Upper lobe of left lung (tissue), 6 donors: ENCODE measurements around the gene SYN1. TPM values are rescaled to one million over a fixed set of nuclear protein-coding genes. Genes with fewer than 3 reads are reported as not detected.

Experiments used
- ATAC-seq, 2 donors: fragments of 200-7000 bp; cut with Tn5 transposase; one replicate each; pipeline ENCODE4 v1.9.1; 2022; ENCODE audit warnings: mild to moderate bottlenecking in 2 of 2, moderate library complexity in 2 of 2; ENCODE audit not compliant: low FRiP score in 2 of 2
- DNase-seq, 2 donors: peaks; one replicate each; pipeline ENCODE4 v3.0.0-alpha.2; 2019 to 2020
- H3K27ac ChIP-seq, 4 donors: fragments of 200-600 bp; sonication (generic); one replicate each; pipeline ENCODE4 v1.5.1; 2016 to 2019
- H3K27me3 ChIP-seq, 4 donors: fragments of 200-600 bp; sonication (generic); one replicate each; pipeline ENCODE4 v1.5.1; 2017 to 2019
- H3K36me3 ChIP-seq, 4 donors: fragments of 200-600 bp; sonication (generic); one replicate each; pipeline ENCODE4 v1.5.1; 2016 to 2019
- H3K4me1 ChIP-seq, 4 donors: fragments of 200-600 bp; sonication (generic); one replicate each; pipeline ENCODE4 v1.5.1; 2018 to 2019
- H3K4me3 ChIP-seq, 4 donors: fragments of 200-600 bp; sonication (generic); one replicate each; pipeline ENCODE4 v1.5.1; 2017 to 2019; ENCODE audit warnings: mild to moderate bottlenecking in 2 of 4, moderate library complexity in 1 of 4
- H3K9me3 ChIP-seq, 4 donors: fragments of 200-600 bp; sonication (generic); one replicate each; pipeline ENCODE4 v1.5.1; 2018 to 2019
- EP300 ChIP-seq, 4 donors: sonication (generic); formaldehyde crosslinking; IDR thresholded peaks; one replicate each; pipeline ENCODE4 v1.5.1; 2017; ENCODE audit warnings: antibody characterized with exemption in 4 of 4, control low read depth in 2 of 4
- POLR2A ChIP-seq, 4 donors: fragments of 450-650 bp; IDR thresholded peaks; one replicate each; pipeline ENCODE4 v1.5.1; 2016 to 2017; ENCODE audit warnings: antibody characterized with exemption in 4 of 4, mild to moderate bottlenecking in 2 of 4
- POLR2AphosphoS5 ChIP-seq, 2 donors: sonication (generic); formaldehyde crosslinking; IDR thresholded peaks; one replicate each; pipeline ENCODE4 v1.5.1; 2017; ENCODE audit warnings: antibody characterized with exemption in 2 of 2
- WGBS, 2 donors: methylation state at CpG; one replicate each; pipeline ENCODE4 v1.1.5; 2017 to 2018; 5-methylcytosine and 5-hydroxymethylcytosine counted together
- total RNA-seq, 6 donors: library from RNA; depleted of rRNA in 4 of 6; stranded (reverse); fragments of >200 nt in 4 of 6; gene quantifications; one replicate each; pipeline versions ENCODE4 v1.1.0 to v1.2.1, GENCODE V29; 2016 to 2021
- TF ChIP-seq, protein P1 (sequence below), 6 experiments: fragments of 450-650 bp in 4 of 6; fragments of 200-600 bp in 2 of 6; sonication (generic) in 2 of 6; IDR thresholded peaks; one replicate each; pipeline ENCODE4 v1.5.1; 2016 to 2019; ENCODE audit warnings: antibody characterized with exemption in 6 of 6
- donor health status: DM: no; HTN: no; CAD: no; lungs with moderate emphysema.
- donor health status: DM: no; HTN: yes; CAD: no; lungs with severe emphysema.

The SYN1 gene
- total RNA-seq, 6 donors from 2014 or later: 0.20 to 11.5 (median 0.56) TPM

- WGBS, 2 donors: 53% methylated on average over 59 of the region's 59 CpGs; no CpG with 5 or more reads in 1 of the 2 donors
- H3K27me3 ChIP-seq: no peaks in the 10 kb centered on the region
- peak; percentile 95 to 97 for ATAC-seq
Measured at GRCh38 chrX:47560934-47561658, 58.6 kb downstream of the SYN1 start, which contains the start of gene ARAF. ARAF (plus strand) TSS chrX:47561205; CDS start chrX:47562968, 1,763 bp downstream.

DNA sequence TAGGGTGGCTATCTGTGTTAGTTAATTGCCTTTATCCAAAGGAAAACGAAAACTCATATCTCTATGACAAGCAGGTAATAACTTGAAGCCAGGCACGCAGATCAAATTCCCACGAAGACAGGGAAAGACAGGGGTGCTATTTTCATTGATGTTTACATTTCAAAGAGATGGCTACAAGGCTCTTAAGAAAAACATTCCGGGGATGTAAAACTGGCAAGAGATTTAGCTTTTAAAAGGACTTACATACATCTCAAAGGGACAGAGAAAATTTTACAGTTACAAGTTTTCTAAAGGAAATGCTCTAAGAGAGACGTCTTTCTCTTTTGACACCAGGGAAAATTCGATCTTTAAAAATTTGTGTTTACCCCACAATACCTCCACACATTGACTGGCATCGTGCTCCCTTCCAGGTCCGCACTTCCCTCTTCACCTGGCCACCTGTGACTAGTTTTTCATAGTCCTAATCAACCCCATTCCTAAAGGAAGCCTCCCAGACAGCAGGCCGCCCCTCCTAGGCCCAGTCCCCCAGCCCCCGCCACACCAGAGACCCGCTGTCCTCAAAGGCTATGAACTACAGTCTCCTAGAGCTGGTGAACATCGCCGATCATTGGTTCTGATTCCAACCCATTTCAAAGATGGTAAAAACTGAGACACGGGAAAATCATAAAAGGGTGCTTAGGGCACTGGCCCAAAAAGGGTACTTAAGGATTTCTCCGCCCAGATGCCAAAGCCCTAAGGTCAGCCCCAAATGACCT is 59.3 kb downstream of the SYN1 start:
- Histone ChIP-seq H3K27ac (peak overlapping the region; percentile 91 to 97 (median 96)), H3K4me1 (peaks cover 5 to 13% (median 12%) of the 10 kb centered on the region in 4 donors), H3K9me3 (no peaks in the 10 kb centered on the region), H3K27me3 (no peaks in the 10 kb centered on the region), H3K36me3 (peaks cover 0 to 25% (median 12%) of the 10 kb centered on the region in 4 donors), H3K4me3 (peak overlapping the region in 3 of 4 donors; percentile 49 to 69 (median 62))
- 13 to 40% methylated on average over 10 to 15 of the region's 15 CpGs for WGBS, 2 donors
- TF ChIP-seq POLR2AphosphoS5 (IDR thresholded peaks at IDR 0.05): no peak
- TF ChIP-seq POLR2A (IDR thresholded peaks at IDR 0.05): no peak
- no peak for TF ChIP-seq EP300 (IDR thresholded peaks at IDR 0.05)
- TF ChIP-seq, protein P1, sequence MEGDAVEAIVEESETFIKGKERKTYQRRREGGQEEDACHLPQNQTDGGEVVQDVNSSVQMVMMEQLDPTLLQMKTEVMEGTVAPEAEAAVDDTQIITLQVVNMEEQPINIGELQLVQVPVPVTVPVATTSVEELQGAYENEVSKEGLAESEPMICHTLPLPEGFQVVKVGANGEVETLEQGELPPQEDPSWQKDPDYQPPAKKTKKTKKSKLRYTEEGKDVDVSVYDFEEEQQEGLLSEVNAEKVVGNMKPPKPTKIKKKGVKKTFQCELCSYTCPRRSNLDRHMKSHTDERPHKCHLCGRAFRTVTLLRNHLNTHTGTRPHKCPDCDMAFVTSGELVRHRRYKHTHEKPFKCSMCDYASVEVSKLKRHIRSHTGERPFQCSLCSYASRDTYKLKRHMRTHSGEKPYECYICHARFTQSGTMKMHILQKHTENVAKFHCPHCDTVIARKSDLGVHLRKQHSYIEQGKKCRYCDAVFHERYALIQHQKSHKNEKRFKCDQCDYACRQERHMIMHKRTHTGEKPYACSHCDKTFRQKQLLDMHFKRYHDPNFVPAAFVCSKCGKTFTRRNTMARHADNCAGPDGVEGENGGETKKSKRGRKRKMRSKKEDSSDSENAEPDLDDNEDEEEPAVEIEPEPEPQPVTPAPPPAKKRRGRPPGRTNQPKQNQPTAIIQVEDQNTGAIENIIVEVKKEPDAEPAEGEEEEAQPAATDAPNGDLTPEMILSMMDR (IDR thresholded peaks at IDR 0.05): no peak
- DNase-seq (no peak), ATAC-seq (no peak)

More at GRCh38 chrX:47560934-47561658, 58.6 kb downstream of the SYN1 start, which contains the start of gene ARAF:
- H3K4me1 ChIP-seq: peaks cover 5 to 13% (median 12%) of the 10 kb centered on the region in 4 donors
- TF ChIP-seq EP300 (IDR thresholded peaks at IDR 0.05): peak in 1 of 4 donors; percentile 11
- TF ChIP-seq POLR2A (IDR thresholded peaks at IDR 0.05): peak in 2 of 4 donors; percentile 46 to 79
- TF ChIP-seq, protein P1 (IDR thresholded peaks at IDR 0.05): no peak
- TF ChIP-seq POLR2AphosphoS5 (IDR thresholded peaks at IDR 0.05): peak; percentile 51 to 78
- H3K27ac ChIP-seq: peak within 1 kb of the TSS; percentile 91 to 97 (median 96)
- DNase-seq: peak; percentile 93 to 96
- H3K4me3 ChIP-seq: peak within 1 kb of the TSS; percentile 32 to 69 (median 56)
- H3K36me3 ChIP-seq: peaks cover 0 to 29% (median 13%) of the 10 kb centered on the region in 4 donors
- H3K9me3 ChIP-seq: no peaks in the 10 kb centered on the region

DNA sequence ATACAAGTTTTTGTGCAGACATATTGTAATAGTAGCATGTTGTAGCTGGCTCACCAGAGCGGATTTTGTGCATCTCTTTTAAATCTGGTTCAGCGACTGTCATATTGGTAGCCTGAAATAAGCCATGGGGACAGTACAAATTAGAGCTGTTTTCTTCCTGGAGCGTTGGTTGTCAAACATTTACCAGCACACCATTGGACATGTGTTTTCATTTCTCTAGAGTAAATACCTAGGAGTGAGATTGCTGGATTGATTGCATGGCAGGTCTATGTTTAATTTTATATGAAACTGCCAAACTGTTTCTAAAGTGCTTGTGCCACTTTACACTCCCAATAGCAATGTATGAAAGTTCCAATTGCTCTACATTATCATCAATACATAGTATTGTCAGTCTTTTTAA is 61.2 kb downstream of the SYN1 start:
- WGBS, 2 donors: 81 to 85% methylated on average over 3 of the region's 3 CpGs
- Histone ChIP-seq H3K9me3 (no peaks in the 10 kb centered on the region), H3K27me3 (no peaks in the 10 kb centered on the region), H3K4me3 (no peak overlapping the region), H3K4me1 (peaks cover 5 to 13% (median 12%) of the 10 kb centered on the region in 4 donors), H3K27ac (no peak overlapping the region), H3K36me3 (peaks cover 0 to 8% (median 3%) of the 10 kb centered on the region in 4 donors)
- no peak for ATAC-seq
- DNase-seq: no peak
- TF ChIP-seq POLR2A (IDR thresholded peaks at IDR 0.05) (no peak), POLR2AphosphoS5 (IDR thresholded peaks at IDR 0.05) (no peak), EP300 (IDR thresholded peaks at IDR 0.05) (no peak)
- TF ChIP-seq, protein P1 (IDR thresholded peaks at IDR 0.05): no peak

DNA sequence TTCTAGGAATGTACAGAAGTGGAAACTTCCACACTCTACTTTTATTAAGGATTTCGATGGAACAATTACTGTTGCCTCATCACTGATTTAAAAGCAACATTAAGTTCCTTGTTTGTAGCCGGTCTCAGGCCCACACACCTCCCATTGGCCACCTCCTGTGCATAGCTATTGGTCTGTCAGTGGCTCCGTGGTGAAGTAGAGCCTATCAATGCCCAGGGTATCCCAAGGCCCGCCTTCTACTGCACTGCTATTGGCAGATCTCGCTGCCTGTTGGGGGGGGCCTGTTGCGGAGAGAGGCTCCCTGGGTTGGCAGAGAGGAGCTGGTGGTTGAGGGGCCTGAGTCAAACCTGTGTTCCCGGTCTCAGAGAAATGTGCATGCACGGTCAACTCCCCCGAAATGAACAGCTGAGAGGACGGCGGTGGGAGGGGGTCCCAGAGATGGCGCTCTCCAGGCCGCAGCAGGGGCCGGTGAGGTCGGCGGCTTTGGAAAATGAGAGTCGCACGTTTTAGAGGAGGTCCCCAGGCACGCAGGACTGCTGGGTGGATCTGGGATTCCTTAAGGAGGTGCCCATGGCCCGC is 63.5 kb downstream of the SYN1 start:
- Histone ChIP-seq H3K9me3 (no peaks in the 10 kb centered on the region), H3K4me1 (no peaks in the 10 kb centered on the region), H3K36me3 (no peaks in the 10 kb centered on the region), H3K4me3 (peak overlapping the region in 3 of 4 donors; percentile 38 to 55 (median 53)), H3K27ac (peak overlapping the region; percentile 81 to 93 (median 88)), H3K27me3 (no peaks in the 10 kb centered on the region)
- ATAC-seq: peak; percentile 96 to 97
- peak; percentile 71 to 95 for DNase-seq
- TF ChIP-seq, protein P1 (IDR thresholded peaks at IDR 0.05): no peak
- TF ChIP-seq POLR2AphosphoS5 (IDR thresholded peaks at IDR 0.05) (peak; percentile 64 to 76), EP300 (IDR thresholded peaks at IDR 0.05) (no peak), POLR2A (IDR thresholded peaks at IDR 0.05) (peak in 2 of 4 donors; percentile 34 to 86)
- 9 to 30% methylated on average over 3 to 20 of the region's 20 CpGs for WGBS, 2 donors
